SK-N-SH (cell line): Measurements from ENCODE around the gene FLT4. TPM values are rescaled to one million over a fixed set of nuclear protein-coding genes. Genes with fewer than 3 reads are reported as not detected.

Experiments
- CTCF ChIA-PET: fragments of 300-600, 350-600 bp; formaldehyde crosslinking; extraction: SDS; loops from one replicate; lab custom pipeline; 2021; lab: Yijun Ruan, JAX
- POLR2A ChIA-PET: fragments of 350-600 bp; sonication (Branson Sonifier 250); formaldehyde crosslinking; extraction: SDS; loops from one replicate; lab custom pipeline; 2020; ENCODE audit warnings: antibody characterized with exemption, inconsistent platforms; lab: Yijun Ruan, JAX
- DNase-seq: peaks from one replicate; pipeline ENCODE4 v3.0.0; 2012
- H2AFZ ChIP-seq: fragments of 200-600 bp; sonication (generic); 2 replicates; pipeline ENCODE4 v1.8.1; 2016; ENCODE audit warnings: antibody characterized with exemption, mild to moderate bottlenecking, low read depth
- H3F3A ChIP-seq: fragments of 200-600 bp; sonication (generic); replicated peaks from 2 replicates; pipeline ENCODE3; 2016; ENCODE audit warnings: antibody characterized with exemption, mild to moderate bottlenecking; ENCODE audit not compliant: insufficient read depth
- H3K27ac ChIP-seq, 2 experiments: fragments of 200-500 bp in 1 of 2; fragments of 200-600 bp in 1 of 2; sonication (Bioruptor generic) in 1 of 2; sonication (generic), shearing (Covaris generic) in 1 of 2; 2 replicates each; pipeline versions ENCODE4 v1.5.1 to v1.6.1; 2014 to 2016; ENCODE audit warnings: low read depth in 2 of 2, inconsistent platforms in 1 of 2, low read length in 1 of 2, mild to moderate bottlenecking in 1 of 2, mixed read lengths in 1 of 2
- H3K27me3 ChIP-seq: fragments of 200-600 bp; sonication (generic), shearing (Covaris generic); 2 replicates; pipeline ENCODE4 v1.6.1; 2016; ENCODE audit warnings: mixed run types; ENCODE audit not compliant: insufficient read depth
- H3K36me3 ChIP-seq, 2 experiments: fragments of 200-500 bp in 1 of 2; fragments of 200-600 bp in 1 of 2; sonication (Bioruptor generic) in 1 of 2; sonication (generic) in 1 of 2; replicated peaks in 1 of 2; 2 replicates each; pipeline versions ENCODE3 to v1.5.1; 2014 to 2016; ENCODE audit warnings: low read length in 1 of 2, mild to moderate bottlenecking in 1 of 2; ENCODE audit not compliant: insufficient read depth in 2 of 2, control insufficient read depth in 1 of 2
- H3K4me1 ChIP-seq, 2 experiments: fragments of 200-500 bp in 1 of 2; fragments of 200-600 bp in 1 of 2; sonication (Bioruptor generic) in 1 of 2; sonication (generic), shearing (Covaris generic) in 1 of 2; 2 replicates each; pipeline versions ENCODE4 v1.5.1 to v1.6.1; 2014 to 2016; ENCODE audit warnings: low read depth in 1 of 2, low read length in 1 of 2, mixed run types in 1 of 2; ENCODE audit not compliant: insufficient read depth in 2 of 2, control insufficient read depth in 1 of 2
- H3K4me2 ChIP-seq: fragments of 200-600 bp; sonication (generic), shearing (Covaris generic); 2 replicates; pipeline ENCODE4 v1.6.1; 2017; ENCODE audit warnings: mixed run types
- H3K4me3 ChIP-seq, 2 experiments: fragments of 200-500 bp in 1 of 2; fragments of 200-600 bp in 1 of 2; sonication (Bioruptor generic) in 1 of 2; sonication (generic), shearing (Covaris generic) in 1 of 2; 2 replicates each; pipeline versions ENCODE4 v1.5.1 to v1.8.1; 2014 to 2016; ENCODE audit warnings: low read depth in 2 of 2, inconsistent platforms in 1 of 2, low read length in 1 of 2, mild to moderate bottlenecking in 1 of 2, mixed read lengths in 1 of 2, moderate library complexity in 1 of 2
- H3K79me2 ChIP-seq: fragments of 200-600 bp; sonication (generic); 2 replicates; pipeline ENCODE4 v1.8.1; 2017; ENCODE audit warnings: mild to moderate bottlenecking; ENCODE audit not compliant: insufficient read depth
- H3K9ac ChIP-seq: fragments of 200-600 bp; sonication (generic); 2 replicates; pipeline ENCODE4 v1.6.1; 2017; ENCODE audit warnings: mixed run types
- H3K9me2 ChIP-seq: fragments of 200-600 bp; sonication (generic); 2 replicates; pipeline ENCODE4 v1.6.1; 2017; ENCODE audit warnings: mixed run types
- H3K9me3 ChIP-seq: fragments of 200-600 bp; sonication (generic); 2 replicates; pipeline ENCODE4 v1.6.1; 2017; ENCODE audit warnings: mixed run types, mild to moderate bottlenecking, moderate library complexity
- H4K20me1 ChIP-seq: fragments of 200-600 bp; sonication (generic); 2 replicates; pipeline ENCODE4 v1.6.1; 2017; ENCODE audit warnings: mild to moderate bottlenecking, mixed run types; ENCODE audit not compliant: insufficient read depth
- EZH2phosphoT487 ChIP-seq: fragments of 200-600 bp; sonication (generic); IDR thresholded peaks from 2 replicates; pipeline ENCODE4 v1.6.1; 2017; ENCODE audit warnings: low read depth, mixed run types, mild to moderate bottlenecking, antibody characterized with exemption, moderate library complexity, borderline replicate concordance
- GABPA ChIP-seq: IDR thresholded peaks from 2 replicates; pipeline ENCODE4 v1.4.0; 2012; ENCODE audit warnings: low read depth, mild to moderate bottlenecking
- GATA2 ChIP-seq: sonication (generic); formaldehyde crosslinking; IDR thresholded peaks from 2 replicates; pipeline ENCODE4 v1.5.0; 2020; ENCODE audit warnings: mild to moderate bottlenecking, missing genetic modification reagents
- JUND ChIP-seq: IDR thresholded peaks from 2 replicates; pipeline ENCODE4 v1.4.0; 2012
- MEF2A ChIP-seq: IDR thresholded peaks from 2 replicates; pipeline ENCODE4 v1.4.0; 2012; ENCODE audit warnings: low read depth, borderline replicate concordance
- POLR2AphosphoS5 ChIP-seq: IDR thresholded peaks from 2 replicates; pipeline ENCODE4 v1.6.1; 2012; ENCODE audit warnings: low read depth, low read length
- RAD21 ChIP-seq: IDR thresholded peaks from 2 replicates; pipeline ENCODE4 v1.6.1; 2012; ENCODE audit warnings: mild to moderate bottlenecking, low read length
- RFX5 ChIP-seq: IDR thresholded peaks from 2 replicates; pipeline ENCODE4 v1.6.1; 2012; ENCODE audit warnings: mild to moderate bottlenecking, improper control_type of control experiment, low read length
- RXRA ChIP-seq: IDR thresholded peaks from 2 replicates; pipeline ENCODE4 v1.4.0; 2012; ENCODE audit warnings: low read depth, mild to moderate bottlenecking, borderline replicate concordance
- SIN3A ChIP-seq: IDR thresholded peaks from 2 replicates; pipeline ENCODE4 v1.6.1; 2012; ENCODE audit warnings: low read depth, mild to moderate bottlenecking, low read length, moderate library complexity, borderline replicate concordance
- SMC3 ChIP-seq: IDR thresholded peaks from 2 replicates; pipeline ENCODE4 v1.6.1; 2012; ENCODE audit warnings: low read depth, low read length, improper control_type of control experiment
- TEAD4 ChIP-seq: IDR thresholded peaks from 2 replicates; pipeline ENCODE4 v1.4.0; 2012; ENCODE audit warnings: mild to moderate bottlenecking, borderline replicate concordance; ENCODE audit not compliant: insufficient read depth
- WGBS: methylation state at CpG from one replicate; pipeline ENCODE4 v1.1.6; 2017; ENCODE audit warnings: low lambda C conversion rate; 5-methylcytosine and 5-hydroxymethylcytosine counted together
- polyA plus RNA-seq, 3 experiments: library from polyadenylated mRNA; depleted of rRNA; stranded (reverse); fragments of >200 nt; gene quantifications; 2 replicates each; pipeline ENCODE4 v1.2.3, GENCODE V29; 2012
- TF ChIP-seq, protein P1 (sequence below): fragments of 150-350 bp; IDR thresholded peaks from 2 replicates; pipeline ENCODE4 v1.6.1; 2016; ENCODE audit warnings: mild to moderate bottlenecking, low read depth, low read length

Gene FLT4
- polyA plus RNA-seq, 1 of the 3 experiments (the other 2 are of a cell fraction), result 0.05 TPM

DNA sequence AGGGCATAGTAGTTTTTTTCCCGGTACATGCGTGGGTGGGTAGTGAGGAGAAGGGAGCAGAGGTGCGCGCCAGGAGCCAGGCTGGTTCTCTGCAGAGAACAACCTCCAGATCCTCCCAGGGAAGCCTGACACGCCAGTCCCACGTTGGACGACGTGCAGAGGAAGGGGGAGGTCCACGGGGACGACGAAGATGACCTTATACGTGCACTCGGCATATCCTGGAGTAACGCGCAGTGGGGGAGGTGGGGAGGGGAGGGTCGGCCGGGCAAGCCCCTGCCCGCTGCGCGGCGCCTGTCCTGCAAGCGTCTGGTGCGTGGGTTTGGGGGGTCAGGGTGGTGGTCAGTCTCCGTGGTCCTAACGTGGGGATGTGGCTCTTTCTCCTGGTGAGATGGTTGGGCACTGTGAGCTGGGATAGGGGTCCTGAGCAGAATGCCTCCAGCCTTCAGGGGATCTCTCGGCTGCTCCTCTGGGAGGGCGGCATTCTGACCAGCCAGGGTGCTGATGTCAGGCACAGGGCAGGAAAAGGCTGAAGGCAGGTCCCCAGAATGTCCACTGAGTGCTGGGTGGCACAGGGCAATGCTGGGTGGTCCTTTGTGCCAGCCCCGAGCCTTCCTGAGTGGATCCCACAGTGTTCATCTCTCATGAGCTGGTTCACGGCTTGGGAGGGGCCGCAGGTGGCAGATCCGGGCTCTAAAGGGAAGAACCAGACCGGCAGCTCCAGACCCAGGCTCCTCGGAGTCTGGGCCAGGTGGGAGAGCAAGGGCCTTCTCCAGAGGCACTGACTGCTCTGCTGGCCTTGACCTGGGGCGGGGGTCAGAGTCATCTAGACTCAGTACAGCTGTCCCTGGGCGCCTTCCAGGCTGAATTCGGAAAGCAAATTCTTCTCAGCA, 47.6 kb downstream of the FLT4 start:
- no peaks in the 10 kb centered on the region for H3K4me1 ChIP-seq
- DNase-seq, result peak; percentile 40
- ChIA-PET CTCF (interaction anchor here (1.0 kb wide), 1 partner anchor 9 kb away, joined by 3 read pairs; no protein-coding TSS in a partner anchor), POLR2A (no interaction called here)
- no peaks in the 10 kb centered on the region; the same call in 1 of the 2 replicates for H3K27me3 ChIP-seq
- H2AFZ ChIP-seq, result no peak overlapping the region
- H3K27ac ChIP-seq, result no peak overlapping the region
- no peaks in the 10 kb centered on the region for H3K79me2 ChIP-seq
- H4K20me1 ChIP-seq, result no peaks in the 10 kb centered on the region
- no peak for TF ChIP-seq TEAD4
- TF ChIP-seq, protein P1, sequence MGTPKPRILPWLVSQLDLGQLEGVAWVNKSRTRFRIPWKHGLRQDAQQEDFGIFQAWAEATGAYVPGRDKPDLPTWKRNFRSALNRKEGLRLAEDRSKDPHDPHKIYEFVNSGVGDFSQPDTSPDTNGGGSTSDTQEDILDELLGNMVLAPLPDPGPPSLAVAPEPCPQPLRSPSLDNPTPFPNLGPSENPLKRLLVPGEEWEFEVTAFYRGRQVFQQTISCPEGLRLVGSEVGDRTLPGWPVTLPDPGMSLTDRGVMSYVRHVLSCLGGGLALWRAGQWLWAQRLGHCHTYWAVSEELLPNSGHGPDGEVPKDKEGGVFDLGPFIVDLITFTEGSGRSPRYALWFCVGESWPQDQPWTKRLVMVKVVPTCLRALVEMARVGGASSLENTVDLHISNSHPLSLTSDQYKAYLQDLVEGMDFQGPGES, result no peak
- no peak for TF ChIP-seq EZH2phosphoT487
- TF ChIP-seq JUND, result no peak
- H3F3A ChIP-seq, result no peaks in the 10 kb centered on the region
- H3K36me3 ChIP-seq, result no peaks in the 10 kb centered on the region
- no peaks in the 10 kb centered on the region for H3K9me3 ChIP-seq
- no peaks in the 10 kb centered on the region for H3K9me2 ChIP-seq
- no peak overlapping the region for H3K9ac ChIP-seq
- no peak overlapping the region for H3K4me2 ChIP-seq
- H3K4me3 ChIP-seq, result no peak overlapping the region
- WGBS, result 25% methylated on average over 23 of the region's 36 CpGs

- Histone ChIP-seq H2AFZ (no peak overlapping the region), H4K20me1 (no peaks in the 10 kb centered on the region), H3F3A (no peaks in the 10 kb centered on the region), H3K36me3 (no peaks in the 10 kb centered on the region), H3K4me2 (no peak overlapping the region), H3K4me3 (no peak overlapping the region), H3K9me3 (no peaks in the 10 kb centered on the region), H3K4me1 (no peaks in the 10 kb centered on the region), H3K27me3 (no peaks in the 10 kb centered on the region; the same call in 1 of the 2 replicates)
- CTCF ChIA-PET, result no interaction called here
- 76% methylated on average over 9 of the region's 12 CpGs for WGBS
- POLR2A ChIA-PET, result no interaction called here
- peak; percentile 17 for DNase-seq
- TF ChIP-seq RXRA (no peak), MEF2A (no peak), SIN3A (no peak), SMC3 (no peak), RFX5 (no peak), POLR2AphosphoS5 (no peak), GABPA (no peak), GATA2 (CRISPR knock-in tag) (no peak), RAD21 (no peak)
- TF ChIP-seq, protein P1, result no peak
- TF ChIP-seq, all 33 proteins: peak for 0
- no peak overlapping the region for H3K27ac ChIP-seq
- H3K9ac ChIP-seq, result no peak overlapping the region
- H3K9me2 ChIP-seq, result no peaks in the 10 kb centered on the region
- no peaks in the 10 kb centered on the region for H3K79me2 ChIP-seq
These were observed 48.8 kb downstream of the FLT4 start for GRCh38 chr5:180600554-180601041.
